Measurements from ENCODE around the gene NMNAT2.

The NMNAT2 gene

DNA sequence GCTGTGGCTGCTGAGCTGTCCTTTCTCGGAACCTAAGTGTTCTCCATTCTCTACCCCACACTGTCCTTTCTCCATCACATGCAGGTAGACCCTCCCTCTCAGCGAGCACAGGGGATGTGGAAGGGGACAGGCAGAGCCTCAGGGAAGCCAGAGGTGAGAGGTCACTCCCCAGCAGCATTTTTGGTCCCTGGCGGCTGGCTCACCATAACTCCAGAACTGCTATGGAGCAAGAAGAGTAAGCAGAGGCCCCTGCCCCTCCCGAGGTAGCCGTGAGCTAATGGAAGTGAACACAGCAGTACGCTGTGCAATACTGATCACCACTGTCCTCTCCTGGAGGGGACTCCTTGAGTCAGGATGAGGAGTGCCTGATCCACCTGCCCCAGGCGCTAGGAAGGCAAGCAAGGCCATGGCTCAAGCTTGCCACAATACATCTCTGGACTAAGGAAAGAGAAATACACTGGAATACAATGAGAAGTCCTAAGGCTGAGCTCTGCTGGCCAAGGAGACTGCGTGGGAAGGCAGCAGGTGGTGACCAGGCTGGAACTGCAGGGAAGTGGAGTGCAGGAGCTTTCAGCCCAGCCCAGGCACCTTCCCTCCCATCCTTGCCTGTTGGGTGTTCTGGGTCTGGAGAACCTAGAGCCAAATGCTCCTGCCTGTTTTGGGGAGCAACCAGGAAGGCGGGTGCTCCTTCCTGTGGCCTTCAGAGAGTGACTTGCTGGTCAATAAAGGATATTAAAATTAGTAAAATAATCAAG lies 135.9 kb downstream of the NMNAT2 start:
- TF ChIP-seq CEBPB (IDR thresholded peaks at IDR 0.05) (no peak), FOXM1 (IDR thresholded peaks at IDR 0.05; ENCODE audit: borderline replicate concordance, low read depth) (no peak)

DNA sequence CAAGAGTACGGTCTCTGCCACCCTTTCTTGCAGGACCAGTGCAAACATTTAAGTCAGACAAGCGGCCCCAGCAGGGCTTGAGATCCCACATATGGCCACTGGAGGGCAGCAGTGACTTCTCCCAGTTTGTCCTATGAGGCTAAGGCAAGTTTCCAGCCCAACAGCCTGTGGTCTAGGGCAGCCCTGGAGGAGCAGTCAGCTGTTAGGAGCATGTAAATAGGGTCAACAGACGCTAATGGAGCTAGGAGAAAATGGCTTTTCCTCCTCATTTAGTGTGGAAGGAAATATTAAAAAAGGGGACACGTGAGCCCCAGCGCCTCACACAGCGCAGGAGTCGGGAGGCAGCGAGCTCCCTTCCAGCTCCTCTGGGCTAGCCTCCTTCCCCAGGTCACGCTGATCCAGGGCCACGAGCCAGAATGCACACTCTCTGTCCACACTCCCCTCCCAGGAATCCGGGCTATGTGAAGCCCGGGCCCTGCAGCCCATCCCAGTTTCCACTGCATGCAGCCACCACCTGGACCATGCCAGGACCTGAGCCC lies 136.6 kb downstream of the NMNAT2 start:
- TF ChIP-seq NFIC (IDR thresholded peaks at IDR 0.05) (peak; percentile 64), CEBPB (IDR thresholded peaks at IDR 0.05) (no peak), RAD21 (IDR thresholded peaks at IDR 0.05; ENCODE audit: low read depth) (peak; percentile 95), TEAD4 (IDR thresholded peaks at IDR 0.05) (peak; percentile 85), ZBTB7A (IDR thresholded peaks at IDR 0.05; ENCODE audit: low read depth) (no peak), EP300 (IDR thresholded peaks at IDR 0.05; ENCODE audit: borderline replicate concordance) (peak; percentile 62; the same call in 1 of the 2 replicates)

DNA sequence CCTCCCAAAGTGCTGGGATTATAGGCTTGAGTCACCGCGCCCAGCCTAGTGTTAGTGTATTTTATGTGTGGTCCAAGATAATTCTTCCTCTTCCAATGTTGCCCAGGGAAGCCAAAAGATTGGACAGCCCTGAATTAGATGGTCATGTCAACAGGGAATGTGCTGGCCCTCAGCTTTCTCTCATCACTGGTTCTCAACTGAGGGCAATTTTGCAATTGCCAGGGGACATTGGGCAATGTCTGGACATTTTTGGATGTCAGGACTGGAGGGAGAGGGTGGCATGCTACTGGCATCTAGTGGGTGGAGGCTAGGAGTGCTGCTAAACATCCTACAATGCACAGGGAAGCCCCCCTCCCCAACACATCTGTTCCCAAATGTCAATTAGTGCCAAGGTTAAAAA lies 137.1 kb downstream of the NMNAT2 start:
- TF ChIP-seq YY1 (IDR thresholded peaks at IDR 0.05; ENCODE audit: low read depth) (no peak), CEBPB (IDR thresholded peaks at IDR 0.05) (peak; percentile 70), RAD21 (IDR thresholded peaks at IDR 0.05; ENCODE audit: low read depth) (peak; percentile 33; the same call in 1 of the 2 replicates), EP300 (IDR thresholded peaks at IDR 0.05; ENCODE audit: borderline replicate concordance) (no peak), TCF12 (IDR thresholded peaks at IDR 0.05; ENCODE audit: low read depth) (no peak), EGR1 (IDR thresholded peaks at IDR 0.05) (no peak)
- TF ChIP-seq, protein P1, sequence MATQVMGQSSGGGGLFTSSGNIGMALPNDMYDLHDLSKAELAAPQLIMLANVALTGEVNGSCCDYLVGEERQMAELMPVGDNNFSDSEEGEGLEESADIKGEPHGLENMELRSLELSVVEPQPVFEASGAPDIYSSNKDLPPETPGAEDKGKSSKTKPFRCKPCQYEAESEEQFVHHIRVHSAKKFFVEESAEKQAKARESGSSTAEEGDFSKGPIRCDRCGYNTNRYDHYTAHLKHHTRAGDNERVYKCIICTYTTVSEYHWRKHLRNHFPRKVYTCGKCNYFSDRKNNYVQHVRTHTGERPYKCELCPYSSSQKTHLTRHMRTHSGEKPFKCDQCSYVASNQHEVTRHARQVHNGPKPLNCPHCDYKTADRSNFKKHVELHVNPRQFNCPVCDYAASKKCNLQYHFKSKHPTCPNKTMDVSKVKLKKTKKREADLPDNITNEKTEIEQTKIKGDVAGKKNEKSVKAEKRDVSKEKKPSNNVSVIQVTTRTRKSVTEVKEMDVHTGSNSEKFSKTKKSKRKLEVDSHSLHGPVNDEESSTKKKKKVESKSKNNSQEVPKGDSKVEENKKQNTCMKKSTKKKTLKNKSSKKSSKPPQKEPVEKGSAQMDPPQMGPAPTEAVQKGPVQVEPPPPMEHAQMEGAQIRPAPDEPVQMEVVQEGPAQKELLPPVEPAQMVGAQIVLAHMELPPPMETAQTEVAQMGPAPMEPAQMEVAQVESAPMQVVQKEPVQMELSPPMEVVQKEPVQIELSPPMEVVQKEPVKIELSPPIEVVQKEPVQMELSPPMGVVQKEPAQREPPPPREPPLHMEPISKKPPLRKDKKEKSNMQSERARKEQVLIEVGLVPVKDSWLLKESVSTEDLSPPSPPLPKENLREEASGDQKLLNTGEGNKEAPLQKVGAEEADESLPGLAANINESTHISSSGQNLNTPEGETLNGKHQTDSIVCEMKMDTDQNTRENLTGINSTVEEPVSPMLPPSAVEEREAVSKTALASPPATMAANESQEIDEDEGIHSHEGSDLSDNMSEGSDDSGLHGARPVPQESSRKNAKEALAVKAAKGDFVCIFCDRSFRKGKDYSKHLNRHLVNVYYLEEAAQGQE (IDR thresholded peaks at IDR 0.05; ENCODE audit: low read depth) = no peak
- TF ChIP-seq, protein P2, sequence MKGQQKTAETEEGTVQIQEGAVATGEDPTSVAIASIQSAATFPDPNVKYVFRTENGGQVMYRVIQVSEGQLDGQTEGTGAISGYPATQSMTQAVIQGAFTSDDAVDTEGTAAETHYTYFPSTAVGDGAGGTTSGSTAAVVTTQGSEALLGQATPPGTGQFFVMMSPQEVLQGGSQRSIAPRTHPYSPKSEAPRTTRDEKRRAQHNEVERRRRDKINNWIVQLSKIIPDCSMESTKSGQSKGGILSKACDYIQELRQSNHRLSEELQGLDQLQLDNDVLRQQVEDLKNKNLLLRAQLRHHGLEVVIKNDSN (IDR thresholded peaks at IDR 0.05) = no peak

DNA sequence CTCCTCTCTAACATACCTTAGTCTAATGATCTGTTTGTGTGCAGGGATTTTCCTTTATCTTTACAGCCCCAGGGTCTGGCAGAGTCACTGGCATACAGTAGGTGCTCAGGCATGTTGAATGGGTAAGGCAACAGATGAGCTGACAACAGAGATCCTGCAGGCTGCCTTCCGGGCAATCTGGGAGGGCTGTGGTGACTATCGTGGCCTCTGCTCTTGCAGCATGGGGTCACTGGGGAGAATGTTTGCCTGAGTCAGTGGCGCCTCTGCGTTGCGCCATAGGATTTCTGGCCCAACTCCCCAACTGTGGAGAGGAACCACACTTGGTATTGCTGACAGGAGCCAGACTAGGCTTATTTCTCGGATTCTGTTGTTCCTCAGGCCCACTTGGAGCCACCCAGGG lies 138.3 kb downstream of the NMNAT2 start:
- TF ChIP-seq CEBPB (IDR thresholded peaks at IDR 0.05) = no peak
- TF ChIP-seq, protein P3, sequence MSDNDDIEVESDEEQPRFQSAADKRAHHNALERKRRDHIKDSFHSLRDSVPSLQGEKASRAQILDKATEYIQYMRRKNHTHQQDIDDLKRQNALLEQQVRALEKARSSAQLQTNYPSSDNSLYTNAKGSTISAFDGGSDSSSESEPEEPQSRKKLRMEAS (IDR thresholded peaks at IDR 0.05) = no peak
- TF ChIP-seq RAD21 (IDR thresholded peaks at IDR 0.05; ENCODE audit: low read depth) = no peak
- TF ChIP-seq ZBTB7A (IDR thresholded peaks at IDR 0.05; ENCODE audit: low read depth) = no peak
- TF ChIP-seq EGR1 (IDR thresholded peaks at IDR 0.05) = no peak
- TF ChIP-seq YY1 (IDR thresholded peaks at IDR 0.05; ENCODE audit: low read depth) = no peak
- TF ChIP-seq EP300 (IDR thresholded peaks at IDR 0.05; ENCODE audit: borderline replicate concordance) = no peak
- TF ChIP-seq FOXM1 (IDR thresholded peaks at IDR 0.05; ENCODE audit: borderline replicate concordance, low read depth) = no peak
- no peak for TF ChIP-seq CREB1 (IDR thresholded peaks at IDR 0.05; ENCODE audit: low read depth)
- no peak for TF ChIP-seq TAF1 (IDR thresholded peaks at IDR 0.05; ENCODE audit: low read depth)

DNA sequence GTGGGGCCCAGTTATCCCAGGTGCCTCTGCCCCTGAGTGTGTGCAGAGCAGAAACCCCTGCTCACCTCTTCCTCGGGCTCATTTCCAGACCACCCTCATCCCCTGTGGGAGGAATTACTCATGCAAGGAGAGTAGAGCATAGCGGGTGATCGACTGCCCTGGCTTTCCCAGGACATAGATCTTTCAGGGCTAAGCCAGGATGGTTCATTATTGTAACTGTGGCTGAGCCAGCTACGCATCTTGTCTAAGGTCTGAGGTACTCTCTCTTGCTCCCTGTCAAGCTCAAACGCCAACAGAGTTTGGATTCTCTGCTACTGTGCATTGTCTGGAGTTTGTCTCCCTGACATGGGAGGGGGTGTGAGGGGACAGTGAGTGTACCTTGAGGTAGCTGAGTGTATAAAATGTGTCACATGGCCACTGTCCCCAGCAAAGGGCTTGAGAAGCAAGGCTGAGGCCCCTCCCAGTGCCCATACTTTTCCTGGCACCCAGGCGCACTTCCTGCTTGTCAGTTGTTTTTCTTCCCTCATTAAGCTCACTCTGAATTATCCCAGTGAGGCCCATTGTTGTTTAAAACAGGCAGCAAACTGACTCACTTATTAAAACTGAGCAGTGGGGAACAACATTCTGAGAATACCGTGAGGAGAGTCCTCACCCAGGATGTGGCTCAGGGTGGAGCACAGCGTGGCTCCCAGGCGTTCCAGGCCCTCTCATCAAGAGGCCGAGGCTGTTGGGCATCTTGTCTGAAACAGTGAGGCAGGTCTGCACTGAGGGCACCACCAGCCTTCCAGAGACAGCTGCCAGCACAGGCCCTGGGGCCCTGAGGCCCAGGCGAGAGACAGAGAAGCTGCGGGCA lies 139.2 kb downstream of the NMNAT2 start:
- peak; percentile 38; the same call in 1 of the 2 replicates for TF ChIP-seq TEAD4 (IDR thresholded peaks at IDR 0.05)
- peak; percentile 40; the same call in 1 of the 2 replicates for TF ChIP-seq EP300 (IDR thresholded peaks at IDR 0.05; ENCODE audit: borderline replicate concordance)
- TF ChIP-seq, protein P3 (IDR thresholded peaks at IDR 0.05) = 0 out of 2 replicates have a peak, but pooled peaks have one; percentile 25
- no peak for TF ChIP-seq CREB1 (IDR thresholded peaks at IDR 0.05; ENCODE audit: low read depth)
- TF ChIP-seq, protein P2 (IDR thresholded peaks at IDR 0.05) = peak; percentile 62
- TF ChIP-seq TCF12 (IDR thresholded peaks at IDR 0.05; ENCODE audit: low read depth) = peak; percentile 44; the same call in 1 of the 2 replicates
- peak; percentile 35; the same call in 1 of the 2 replicates for TF ChIP-seq NFIC (IDR thresholded peaks at IDR 0.05)
- TF ChIP-seq FOXM1 (IDR thresholded peaks at IDR 0.05; ENCODE audit: borderline replicate concordance, low read depth) = peak; percentile 45; the same call in 1 of the 2 replicates
- TF ChIP-seq, protein P1 (IDR thresholded peaks at IDR 0.05; ENCODE audit: low read depth) = no peak

All from Ishikawa (cell line).